ENCODE measurements around the gene TTC33.
"Not testable (repeated sequence)": the region's sequence is repeated elsewhere in the genome, so short reads cannot be mapped to it uniquely, and the experiment has no call there.

Gene TTC33

DNA sequence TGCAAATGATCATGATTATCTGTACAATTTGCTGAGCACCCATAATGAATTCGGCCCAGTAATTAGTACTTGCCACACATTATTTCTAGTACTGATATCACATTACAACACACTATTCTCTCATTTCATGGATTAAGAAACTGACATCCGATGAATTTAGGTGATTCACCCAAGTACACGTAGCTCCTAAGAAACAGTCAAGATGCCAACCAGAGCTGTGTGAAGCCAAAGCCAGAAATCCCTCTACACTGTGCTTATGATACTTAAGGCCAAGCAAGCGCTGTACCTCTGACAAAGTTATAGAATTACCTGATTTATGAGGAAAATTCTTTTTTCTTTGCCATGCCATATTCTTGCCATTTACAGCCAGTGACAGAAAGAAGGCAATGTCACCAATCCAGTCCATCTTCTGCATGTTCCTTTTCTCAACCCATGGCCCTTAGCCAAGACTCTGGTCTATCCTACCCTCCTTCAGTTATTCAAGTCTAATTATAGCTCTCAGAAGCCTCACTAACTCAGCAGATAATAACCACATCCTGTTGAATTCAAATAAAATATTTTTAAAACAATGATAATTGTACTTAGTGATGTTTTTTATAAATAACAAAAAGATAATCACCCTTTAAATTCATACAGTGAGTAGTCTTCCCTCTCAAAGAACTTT is 150.3 kb downstream of the TTC33 start:
- DNase-seq: no peak

DNA sequence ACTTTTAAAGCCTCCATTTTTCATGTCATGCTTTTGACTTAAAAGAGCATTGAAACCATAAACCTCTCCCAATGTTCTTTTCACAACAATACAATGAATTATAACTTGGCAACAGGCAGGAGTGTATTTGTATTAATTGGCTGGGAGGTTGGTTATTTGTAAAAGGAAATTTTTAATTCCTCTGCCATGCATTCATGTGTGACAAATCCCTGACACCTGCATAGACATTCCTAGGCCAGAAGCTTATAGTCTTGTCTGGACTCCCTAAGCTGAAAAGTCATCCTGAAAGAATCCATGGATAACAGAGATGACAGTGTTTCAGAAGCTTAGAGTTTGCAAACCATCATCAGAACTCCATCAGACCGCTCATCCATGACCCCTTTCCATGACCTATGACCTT is 152.4 kb downstream of the TTC33 start:
- DNase-seq: no peak

DNA sequence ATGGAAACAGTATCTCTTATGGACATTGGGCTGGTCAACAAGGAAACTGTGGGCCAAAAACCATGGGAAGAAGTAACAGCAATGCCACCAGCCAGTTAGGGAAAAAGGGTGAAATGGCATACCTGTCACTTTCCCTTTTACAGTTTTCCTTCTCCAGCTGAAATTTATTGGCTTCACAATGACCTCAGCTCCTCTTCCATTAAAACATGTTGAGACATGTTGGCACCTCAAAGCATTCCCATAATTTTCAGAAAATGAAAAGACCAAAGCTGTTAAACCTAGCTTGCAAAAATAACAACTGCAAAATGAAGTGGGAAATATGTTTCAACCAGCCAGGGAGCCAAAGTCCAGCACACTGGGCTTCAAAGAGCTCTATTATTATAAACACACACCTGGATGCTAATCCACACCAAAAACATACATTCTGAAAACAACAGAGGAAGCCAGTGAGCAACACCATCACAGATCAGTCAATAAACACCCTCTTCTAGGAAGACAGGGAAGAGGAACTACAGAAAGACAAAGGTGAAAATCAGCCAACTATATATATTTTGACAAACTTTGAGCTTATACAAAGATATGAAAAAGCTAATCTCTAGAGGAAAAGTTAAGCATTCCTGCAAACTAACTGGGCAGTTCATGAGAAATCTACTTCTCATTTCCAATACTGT is 154.4 kb downstream of the TTC33 start:
- no peak for DNase-seq

DNA sequence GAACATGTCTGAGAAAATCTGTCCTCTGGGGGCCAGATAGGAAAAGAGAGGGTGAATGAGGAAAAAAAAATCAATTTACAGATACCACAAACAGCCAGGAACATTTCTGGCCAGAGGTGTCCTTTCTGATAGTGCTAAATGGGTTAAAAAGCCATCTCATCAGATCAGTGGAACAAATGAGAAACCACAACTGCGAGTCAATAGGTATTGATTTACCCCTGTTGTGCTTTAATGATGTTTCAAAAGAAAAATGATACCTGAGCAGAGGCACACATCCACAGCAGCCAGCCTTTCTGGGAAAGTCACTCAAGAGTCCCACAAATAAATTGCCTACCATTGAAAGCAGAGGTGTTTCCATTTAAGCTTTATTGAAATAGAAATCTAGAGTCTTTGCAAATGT is 155.4 kb downstream of the TTC33 start:
- no peak for DNase-seq

DNA sequence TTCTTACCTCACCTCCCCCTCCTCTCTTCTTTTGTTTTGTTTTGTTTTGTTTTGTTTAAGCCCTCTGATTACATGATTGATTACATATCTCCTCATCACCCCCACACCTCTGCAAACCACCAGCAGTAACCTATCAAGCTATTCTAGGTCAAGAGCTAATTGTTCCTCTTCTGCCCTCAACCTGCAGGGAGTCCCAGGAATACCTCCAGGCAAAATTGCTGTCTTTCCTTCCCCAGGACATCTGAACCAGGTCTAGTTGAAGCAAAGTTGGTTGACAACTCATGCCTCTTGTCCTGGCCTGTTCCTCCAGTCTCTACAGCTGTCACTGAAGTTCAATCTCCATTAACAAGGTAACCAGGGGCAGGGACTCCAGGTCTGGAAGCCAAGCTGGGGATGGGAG is 156.1 kb downstream of the TTC33 start:
- no peak for DNase-seq

DNA sequence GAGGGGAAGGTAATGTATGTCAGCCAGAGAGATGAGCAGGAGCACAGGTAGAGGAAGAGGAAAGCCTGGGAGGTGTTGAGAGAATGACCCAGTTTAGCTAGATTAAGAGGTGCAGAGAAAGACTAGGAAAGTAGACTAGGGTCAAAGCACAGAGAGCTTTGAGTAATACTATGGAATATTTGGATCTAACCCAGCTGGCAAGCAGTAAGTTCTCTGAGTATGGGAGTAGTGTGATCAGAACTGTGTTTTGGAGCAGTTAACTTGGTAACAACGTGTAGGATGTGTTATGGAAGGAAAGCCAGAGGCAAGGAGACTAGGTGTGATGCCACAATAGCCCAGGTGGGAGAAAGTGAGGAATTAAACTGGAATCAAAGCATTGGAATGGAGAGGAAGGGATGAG is 160.9 kb downstream of the TTC33 start:
- no peak for DNase-seq

DNA sequence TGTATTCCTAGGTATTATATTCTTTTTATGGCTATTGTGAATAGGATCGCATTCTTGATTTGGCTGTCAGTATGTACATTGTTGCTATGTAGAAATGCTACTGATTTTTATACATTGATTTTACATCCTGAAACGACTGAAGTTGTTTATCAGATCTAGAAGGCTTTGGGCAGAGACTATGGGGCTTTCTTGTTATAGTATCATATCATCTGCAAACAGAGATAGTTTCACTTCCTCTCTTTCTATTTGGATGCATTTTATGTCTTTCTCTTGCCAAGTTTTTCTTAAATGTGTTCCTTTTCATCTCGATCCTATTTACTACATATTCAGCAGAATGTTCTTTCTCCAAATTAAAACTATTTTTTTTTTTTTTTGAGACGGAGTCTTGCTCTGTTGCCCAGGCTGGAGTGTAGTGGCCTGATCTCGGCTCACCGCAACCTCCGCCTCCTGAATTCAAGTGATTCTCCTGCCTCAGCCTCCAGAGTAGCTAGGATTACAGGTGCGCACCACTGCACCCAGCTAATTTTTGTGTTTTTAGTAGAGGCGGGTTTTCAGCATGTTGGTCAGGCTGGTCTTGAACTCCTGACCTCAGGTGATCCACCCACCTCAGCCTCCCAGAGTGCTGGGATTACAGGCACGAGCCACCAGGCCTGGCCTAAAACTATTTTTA is 163.9 kb downstream of the TTC33 start:
- not testable (repeated sequence) for DNase-seq

DNA sequence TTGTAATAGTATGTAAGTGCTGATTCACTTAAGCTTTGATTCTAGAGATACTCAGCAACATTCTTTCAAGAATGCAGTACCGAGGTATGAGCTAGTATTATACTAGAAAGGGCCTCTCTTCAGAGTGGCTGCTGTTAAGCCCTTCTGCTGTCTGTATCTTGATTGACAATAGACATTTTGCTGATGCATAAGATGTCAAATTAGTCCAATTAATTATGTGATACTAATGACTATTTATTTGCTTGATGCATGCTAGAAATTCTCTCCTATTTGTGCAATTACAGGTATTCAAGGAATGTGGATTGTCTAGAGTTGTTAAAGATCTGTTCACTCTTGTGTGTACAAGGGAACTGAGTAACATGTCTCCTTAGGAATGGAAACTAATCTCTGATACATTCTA is 168.4 kb downstream of the TTC33 start:
- DNase-seq: no peak

DNA sequence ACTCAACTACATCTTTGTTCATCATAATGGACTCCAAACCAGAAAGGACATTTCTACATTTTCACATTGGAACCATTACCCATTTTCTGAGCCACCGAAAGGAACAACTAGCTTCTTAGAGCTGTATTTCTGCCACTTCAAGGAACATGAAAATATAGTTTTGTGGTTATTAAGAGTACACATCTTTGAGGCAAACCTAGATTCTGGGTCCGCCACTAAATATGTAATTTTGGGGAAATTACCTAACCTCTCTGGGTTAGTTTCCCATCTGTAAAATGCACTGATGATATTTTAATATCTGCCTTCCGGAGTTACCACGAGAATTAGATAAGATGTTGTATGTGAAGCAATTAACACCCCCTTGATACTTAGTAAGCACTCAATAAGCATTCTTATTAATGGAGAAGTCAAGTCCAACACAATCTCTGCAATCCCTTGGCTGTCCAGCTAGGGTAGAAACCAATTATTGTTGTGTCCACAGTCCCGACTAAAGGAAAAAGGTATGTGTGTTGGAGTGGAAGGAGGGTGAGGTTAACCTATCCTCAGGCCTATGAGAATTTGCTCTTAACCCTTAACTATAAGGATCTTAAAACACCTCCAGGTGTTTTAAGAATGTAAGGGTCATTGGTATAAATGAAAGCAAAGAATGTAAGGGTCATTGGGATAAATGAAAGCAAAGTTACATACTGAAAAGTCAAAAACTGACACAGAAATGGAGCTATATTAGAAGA is 170.1 kb downstream of the TTC33 start:
- DNase-seq: no peak

DNA sequence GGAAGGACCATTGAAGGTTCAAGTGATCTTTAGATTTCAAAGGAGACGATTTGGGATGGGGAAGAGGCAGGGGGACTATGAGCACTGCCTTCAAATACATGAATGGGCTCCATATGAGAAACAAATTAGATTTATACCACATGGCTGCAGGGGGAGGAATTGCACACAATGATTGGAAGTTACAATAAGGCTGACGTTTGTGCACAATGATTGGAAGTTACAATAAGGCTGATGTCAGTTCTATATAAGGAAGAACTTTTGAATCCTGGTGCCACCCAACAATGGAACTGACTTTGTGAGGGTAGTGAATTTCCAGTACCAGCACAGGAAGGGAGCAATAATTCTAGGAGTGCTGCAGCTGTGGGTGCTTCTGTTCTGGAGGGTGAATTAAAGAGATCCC is 171.7 kb downstream of the TTC33 start:
- DNase-seq: no peak

DNA sequence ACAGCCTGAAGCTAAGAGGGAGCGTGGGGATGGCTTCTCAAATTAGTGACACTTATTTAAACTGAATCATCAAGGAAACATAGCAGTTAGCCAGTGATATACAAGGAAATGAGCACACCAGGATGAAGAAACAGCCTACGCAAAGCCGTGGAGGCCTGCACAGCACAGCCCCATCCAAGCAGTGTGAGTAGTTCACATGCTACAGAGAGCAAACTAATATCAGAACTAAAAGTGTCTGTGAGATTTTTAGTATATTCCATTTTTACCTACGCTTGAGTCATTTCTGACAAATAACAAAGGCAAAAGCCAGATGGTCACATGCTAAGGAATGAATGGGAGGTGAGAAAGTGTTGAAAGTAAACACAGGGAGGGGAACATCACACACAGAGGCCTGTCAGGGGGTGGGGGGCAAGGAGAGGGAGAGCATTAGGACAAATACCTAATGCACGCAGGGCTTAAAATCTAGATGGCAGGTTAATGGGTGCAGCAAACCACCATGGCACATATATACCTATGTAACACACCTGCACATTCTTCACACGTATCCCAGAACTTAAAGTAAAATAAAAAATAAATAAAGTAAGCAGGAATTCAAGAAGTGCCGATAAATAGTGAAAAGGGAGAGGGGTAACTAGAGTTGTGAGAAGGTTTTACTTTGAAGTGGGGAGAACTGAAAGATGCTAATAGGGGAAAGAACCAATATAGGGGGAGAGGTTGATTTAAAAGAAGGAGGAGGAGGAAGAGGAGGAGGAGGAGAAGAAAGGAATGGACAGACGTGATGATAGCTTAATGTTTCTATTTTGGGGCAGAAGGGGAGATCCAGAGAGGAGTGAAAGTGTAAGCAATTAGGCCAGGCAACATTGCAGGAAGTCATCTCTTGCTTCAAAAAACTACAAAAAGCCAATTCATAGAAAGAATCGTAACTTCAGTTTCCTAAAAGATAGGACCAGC is 177.0 kb downstream of the TTC33 start:
- no peak for DNase-seq

DNA sequence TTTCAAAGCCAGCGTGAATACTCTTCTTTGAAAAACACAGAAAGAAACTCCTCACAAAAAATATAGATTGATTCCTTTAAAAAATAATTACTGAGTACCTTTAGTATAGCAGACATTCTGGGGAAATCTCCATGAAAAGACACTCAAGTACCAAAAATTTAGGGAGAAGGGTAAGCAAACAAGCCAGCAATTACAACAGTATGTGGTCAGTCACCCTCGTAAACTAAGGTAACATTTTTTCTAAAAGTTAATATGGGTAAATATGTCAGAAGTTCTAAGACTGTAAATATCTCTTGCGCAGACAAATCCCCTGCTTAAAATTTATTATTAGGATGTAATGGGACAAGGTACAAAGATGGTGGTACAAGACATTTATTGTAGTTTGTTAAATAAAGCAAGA is 178.0 kb downstream of the TTC33 start:
- DNase-seq: no peak

DNA sequence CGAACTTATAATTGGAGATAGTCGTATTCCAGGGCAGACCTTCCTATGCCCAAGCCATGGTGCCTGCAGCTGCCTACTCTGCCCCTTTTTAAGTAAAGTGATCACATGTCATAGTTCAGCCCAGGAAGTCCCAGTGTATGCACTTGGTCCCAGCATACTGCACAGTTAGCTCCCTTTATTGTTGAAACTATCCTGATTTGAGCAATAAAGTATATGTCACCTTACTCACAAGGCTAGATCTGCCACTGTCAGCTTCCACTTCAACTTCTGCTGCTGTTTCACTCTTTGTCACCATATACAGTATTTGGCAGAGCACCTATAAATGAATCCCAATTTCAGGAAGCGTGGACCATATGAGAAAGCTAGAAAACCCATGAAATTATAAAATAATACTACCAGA is 179.8 kb downstream of the TTC33 start:
- no peak for DNase-seq

DNA sequence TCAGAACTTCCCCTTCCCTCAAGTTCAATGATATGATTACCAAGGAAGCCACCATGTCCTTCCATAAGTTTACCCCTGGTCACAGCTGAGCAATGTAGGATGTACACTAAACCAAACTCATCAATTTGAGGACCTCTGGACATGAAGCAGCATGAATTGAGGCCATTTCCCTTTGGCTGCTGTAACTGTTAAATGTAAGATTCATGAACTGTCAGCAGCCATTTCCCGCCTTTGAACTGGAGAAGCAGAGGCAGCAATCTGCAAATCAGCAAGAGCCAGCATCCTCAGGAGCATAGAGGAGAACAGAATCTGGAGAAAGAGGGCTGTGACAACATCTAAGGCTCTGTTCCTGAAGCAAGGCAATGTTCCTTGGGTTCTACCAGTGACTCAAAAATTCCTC is 180.3 kb downstream of the TTC33 start:
- no peak for DNase-seq

DNA sequence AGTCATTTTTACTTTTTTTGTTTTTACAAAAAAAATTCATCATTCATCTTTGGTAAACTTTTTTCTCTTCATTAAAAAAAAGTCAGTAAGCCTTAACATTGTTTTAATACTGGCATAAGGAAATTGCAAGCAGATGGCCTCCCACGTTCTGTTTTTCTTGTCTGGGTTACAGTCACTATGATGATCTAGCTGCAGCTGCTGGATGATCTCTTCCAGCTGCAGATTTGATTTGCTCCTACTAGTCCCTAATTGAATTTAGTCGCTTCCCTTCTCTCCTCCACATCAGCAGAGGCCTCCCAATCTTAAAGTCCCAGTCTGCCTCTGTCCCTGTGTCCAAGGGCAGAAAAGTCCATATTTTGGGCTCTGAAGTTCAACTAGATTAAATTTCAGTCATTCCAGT is 182.8 kb downstream of the TTC33 start:
- DNase-seq: no peak

DNA sequence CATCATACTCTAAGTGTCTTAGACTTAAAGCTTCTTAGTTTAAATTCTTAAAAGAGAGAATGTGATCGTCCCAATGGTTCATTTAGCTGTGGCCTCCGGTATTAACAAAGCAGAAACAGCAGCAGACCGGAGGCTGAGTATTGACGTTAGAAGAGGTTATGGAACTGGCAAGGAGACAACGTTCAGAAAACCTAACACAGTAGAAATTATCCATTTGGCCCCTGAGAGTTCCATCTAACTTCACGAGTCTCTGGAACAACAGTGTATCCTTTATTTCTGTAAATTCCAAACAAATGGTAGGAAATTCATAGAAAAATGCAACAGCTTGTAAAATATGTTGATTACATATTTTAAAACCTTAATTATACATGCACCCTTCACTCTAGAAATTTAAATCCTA is 183.4 kb downstream of the TTC33 start:
- no peak for DNase-seq

DNA sequence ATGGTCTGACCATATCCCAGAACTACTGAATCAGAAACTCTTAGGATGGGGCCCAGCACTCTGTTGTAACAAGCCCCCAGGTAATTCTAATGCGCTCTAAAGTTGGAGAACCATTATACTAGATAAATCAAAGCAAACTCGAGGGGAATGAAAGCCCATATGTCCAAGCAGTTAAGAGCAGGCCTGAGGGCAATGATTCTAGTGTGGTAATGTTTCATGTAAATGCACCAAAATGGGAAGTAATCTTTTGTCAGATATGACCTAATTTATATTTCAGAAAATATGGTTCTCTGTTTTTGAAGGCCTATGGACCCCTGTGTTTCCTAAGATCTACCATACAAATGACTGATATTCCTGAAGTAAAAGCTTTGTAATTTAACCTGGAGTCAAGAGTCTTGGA is 184.0 kb downstream of the TTC33 start:
- DNase-seq: no peak

DNA sequence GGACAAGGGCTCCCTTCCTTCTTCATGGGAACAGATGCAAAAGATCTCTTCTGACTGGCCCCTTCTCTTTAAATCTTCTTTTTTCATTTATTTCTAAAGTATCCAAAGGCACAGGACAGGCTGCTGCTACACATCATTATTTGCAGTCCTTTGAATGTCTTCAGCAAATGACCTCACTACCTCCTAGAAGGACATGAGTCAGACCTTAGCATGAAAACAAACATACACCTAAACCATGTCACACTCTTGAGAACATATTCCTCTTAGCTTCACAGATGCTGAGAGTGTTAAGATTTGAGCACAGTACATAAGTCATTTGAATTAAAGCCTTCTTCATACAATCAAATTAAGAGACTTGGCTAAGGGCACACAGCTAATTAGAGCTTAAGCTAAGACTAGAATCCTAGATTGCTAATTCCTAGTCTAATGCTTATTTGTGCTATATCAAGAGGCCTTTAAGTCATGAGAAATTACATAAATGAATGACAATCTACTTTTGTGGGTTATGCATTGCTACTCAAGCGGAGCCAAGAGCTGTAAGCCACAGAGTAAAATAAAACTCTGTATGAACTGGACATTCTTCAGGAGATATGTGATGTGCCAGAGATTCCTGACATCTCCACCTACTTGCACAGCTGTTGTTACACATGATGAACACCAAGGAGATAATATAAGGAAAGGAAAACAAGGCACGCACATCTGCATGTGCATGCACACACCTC is 185.2 kb downstream of the TTC33 start:
- DNase-seq: no peak

DNA sequence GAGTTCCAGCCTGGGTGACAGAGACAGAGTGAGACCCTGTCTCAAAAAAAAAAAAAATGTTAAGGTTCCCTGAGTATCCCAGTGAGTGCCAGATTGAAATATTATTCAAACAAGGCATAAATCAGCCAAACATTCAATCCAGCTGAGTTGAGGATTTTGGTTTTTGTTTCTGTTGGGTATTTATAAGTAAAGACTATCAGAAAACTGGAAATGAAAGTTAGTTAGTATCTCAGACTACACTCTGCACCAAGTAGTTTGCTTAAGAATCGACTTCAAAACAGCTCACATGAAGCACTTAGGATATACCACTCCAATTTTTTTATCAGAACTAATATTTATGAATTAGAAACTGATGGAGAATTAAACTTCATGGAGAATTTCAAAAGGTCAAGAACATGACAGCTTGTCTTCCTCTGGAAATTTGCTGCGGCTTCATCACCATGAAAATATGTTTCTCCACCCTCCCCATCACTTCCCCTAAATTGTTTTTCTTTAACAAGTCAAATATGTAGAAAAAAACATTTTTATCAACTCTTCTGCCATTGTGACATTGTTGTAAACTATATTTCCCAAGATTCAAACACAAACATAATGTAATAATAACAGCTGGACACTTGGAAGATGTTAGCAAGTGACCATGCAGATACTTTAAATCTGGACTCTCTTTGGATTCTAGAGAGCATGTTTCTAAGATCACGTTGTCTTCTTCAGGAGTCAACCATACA is 186.1 kb downstream of the TTC33 start:
- DNase-seq: no peak

DNA sequence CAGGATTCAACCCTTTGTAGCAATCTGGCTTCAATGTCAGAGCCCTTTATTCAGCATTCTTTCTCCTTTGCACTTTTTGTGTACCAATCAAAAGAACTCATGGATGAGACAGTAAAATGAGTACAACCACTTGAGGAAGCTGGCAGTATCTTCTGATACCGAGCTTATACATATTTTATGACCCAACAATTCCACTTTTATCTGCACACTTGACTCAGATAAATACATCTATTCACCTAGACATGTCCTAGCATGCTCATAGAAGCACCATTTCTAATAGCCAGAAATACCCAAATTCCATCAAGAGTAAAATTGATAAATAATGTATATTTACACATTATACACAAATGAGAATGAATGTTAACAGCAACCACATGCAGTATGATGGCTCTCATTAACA is 187.2 kb downstream of the TTC33 start:
- no peak for DNase-seq

DNA sequence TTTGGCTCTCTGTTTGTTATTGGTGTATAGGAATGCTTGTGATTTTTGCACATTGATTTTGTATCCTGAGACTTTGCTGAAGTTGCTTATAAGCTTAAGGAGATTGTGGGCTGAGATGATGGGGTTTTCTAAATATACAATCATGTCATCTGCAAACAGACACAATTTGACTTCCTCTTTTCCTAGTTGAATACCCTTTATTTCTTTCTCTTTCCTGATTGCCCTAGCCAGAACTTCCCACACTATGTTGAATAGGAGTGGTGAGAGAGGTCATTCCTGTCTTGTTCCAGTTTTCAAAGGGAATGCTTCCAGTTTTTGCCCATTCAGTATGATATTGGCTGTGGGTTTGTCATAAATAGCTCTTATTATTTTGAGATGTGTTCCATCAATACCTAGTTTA is 192.6 kb downstream of the TTC33 start:
- not testable (repeated sequence) for DNase-seq

Measured in C1 segment of cervical spinal cord (tissue), 14 donors.